HG02571 (cell line): ENCODE results near the gene ACOT11.

ENCODE experiments used
- ATAC-seq: cut with Tn5 transposase; IDR thresholded peaks from one replicate; pipeline ENCODE4 v1.9.1; 2021; ENCODE audit warnings: mild to moderate bottlenecking, moderate library complexity; ENCODE audit not compliant: unreplicated experiment

Gene ACOT11

DNA sequence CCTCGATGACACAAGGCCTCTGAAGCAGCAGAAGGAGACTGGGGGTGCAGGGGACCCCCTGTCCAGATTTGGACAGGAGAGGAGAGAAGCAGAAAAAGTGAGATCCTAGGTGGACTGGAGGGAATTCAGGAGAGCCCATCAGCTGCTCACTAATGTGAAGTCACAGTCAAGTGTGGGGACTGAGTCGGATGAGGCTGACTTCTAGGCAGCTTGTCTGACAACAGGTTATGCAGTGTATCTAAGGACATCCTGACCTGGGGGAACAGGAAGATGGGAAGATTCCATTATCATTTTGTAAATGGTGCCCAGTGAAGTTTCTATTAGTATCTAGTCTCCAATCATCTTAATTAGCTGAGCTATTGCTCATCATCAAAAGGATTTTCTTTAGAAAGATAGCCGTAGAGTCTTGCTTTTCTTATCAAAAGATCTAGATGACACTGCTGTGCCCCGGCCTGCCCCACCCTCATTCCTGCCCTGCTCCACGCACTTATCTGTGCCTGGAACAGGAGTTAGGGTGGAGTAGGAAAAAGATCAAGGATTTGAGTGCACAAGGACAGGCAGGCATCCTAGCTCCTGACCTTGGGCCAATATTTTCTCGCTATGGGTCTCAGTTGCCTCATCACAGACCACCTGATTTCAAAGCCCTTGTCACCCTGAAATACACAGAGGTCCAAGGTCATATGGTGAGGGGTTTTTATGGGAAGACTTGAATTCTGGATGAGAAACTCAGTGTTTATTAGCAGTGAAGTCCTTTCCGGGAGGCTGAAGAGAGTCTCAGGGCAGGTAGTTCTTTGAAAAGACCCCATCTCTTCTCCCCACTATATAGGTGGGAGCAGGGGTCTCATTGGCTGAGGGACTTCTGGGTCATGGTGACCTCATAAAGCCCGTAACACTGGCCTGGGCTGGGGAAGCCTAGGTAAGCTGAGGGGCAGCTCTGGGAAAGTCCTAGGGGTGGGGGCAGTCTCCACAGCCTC, 93.1 kb downstream of the ACOT11 start, which contains the start of gene MROH7:
Gene MROH7, plus strand, starts transcription at position 924 of the 974 bp plus-strand sequence. CDS start 11,141 bp downstream, outside the sequence.
- ATAC-seq, result no peak

DNA sequence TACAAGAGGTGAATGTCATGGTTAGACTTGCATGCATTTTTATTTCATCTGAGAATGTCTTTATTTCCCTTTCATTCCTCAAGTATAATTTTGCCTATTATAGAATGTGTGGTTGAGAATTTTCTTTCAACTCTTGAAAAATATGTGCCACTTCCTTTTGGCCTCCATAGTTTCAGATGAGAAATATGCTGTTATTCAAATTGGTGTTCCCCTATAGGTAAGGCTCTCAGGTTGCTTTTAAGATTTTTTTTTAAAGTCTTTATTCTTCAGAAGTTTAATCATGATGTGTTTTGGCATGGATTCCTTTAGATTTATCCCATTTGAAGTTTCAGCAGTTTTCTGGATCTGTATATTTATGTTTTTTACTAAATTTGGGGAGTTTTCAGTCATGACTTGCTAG, 95.7 kb downstream of the ACOT11 start:
- ATAC-seq, result no peak

DNA sequence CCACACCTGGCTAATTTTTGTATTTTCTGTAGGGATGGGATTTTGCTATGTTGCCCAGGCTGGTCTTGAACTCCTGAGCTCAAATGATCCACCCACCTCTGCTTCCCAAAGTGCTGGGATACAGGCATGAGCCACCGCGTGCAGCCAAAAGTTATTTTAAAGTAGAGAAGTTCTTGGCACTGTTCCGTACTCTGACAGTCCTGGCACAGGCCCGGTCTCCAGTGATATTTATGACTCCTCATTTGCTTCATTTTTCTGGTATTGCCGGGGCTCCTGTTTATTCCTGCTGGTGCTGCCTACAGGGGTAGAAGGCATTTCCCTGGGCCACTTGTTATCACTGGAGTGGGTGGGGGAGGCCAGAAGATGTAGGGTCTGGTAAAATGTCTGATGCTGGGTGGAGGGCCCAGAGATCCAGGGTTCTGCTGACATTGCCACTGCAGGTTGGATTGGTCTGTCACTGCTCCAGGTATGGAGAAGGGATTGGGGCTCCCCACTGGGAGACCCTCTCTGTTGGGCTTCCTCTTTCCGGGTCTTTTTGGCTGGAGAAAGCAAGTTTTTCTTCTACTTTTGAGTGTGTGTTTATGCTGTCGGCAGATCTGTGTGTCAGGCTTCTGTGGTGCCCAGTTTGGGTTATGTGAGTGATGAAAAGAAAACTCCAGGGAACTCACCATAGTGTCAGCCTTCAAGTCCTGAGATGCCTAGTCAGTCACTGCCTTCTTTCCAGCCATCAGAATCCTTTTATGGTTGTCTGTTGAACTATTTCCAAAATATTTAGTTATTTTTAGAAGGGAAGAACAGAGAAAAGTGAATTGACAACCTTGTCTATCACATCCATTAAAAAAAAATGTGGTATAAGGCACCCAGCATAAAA, 98.0 kb downstream of the ACOT11 start:
- no peak for ATAC-seq

DNA sequence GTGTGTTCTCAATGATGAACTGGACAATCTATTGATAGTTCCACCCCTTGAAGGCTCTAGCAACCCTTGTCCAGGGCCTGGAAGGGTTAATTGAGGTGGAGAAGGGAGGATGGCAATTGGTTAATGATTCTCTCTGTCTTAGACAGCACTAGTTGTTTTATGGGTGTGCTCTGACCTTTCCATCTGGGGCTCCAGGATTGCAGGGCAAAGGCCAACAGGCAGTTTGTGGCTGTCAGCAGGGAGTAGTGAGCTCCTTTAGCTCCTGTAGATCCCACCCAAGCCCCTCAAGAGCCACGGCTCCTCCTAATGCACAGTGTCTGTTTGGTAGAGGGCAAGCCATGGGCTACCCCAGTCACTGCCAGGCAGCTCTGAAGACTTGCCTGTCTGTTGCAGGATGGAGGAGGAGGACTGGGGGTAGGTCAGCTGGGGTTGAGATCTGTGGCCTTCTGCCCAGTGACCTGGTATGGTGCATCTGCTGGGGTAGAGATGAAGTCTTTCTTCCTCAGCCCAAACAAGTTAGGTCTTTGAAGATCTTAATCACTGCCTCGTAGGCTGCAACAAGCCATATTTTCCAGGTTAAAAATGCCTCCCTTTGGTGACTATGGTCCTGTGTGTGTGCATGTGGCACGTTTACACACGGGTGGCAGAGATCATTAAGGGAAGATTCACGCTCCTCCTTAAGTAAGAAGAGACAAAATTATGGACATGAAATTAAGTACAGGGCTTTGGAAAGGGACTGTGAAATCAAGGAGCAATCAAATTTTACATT, 101.3 kb downstream of the ACOT11 start:
- no peak for ATAC-seq

DNA sequence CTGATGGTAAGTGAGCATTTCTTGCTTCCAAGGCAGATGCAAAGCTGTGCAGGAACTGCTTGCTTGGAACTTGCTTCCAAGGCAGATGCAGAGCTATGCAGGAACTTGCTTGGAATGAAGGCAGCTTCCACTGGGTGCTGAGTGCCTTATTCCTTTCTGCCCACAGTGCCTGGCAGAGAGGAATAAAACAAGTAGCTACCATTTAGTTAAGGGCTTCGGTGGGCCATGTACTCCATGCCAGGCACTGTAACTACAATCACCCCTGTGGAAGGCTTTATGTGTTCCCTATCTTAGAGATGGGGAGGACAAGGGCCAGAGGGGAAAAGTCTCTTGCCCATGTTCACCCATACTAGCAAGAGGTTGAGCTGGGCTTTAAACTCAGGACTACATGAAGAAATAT, 101.9 kb downstream of the ACOT11 start:
- ATAC-seq, result no peak

DNA sequence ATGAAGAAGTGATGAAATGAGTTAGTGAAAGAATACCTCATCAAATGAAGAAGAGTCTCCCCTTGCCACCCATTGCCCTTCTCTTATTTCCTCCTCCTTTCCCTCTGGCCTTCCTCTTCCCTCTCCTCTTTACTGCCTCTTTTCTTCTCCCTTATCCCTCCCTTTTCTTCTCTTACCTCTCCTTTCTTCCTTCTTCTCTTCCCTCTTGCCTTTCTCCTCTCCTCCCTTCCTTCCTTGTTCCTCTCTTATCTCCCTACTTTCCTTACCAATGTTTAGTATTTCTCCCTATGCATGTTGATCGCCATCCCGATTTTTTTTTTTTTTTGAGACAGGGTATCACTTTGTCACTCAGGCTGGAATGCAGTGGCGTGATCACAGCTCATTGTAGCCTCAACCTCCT, 102.4 kb downstream of the ACOT11 start:
- ATAC-seq, result no peak

DNA sequence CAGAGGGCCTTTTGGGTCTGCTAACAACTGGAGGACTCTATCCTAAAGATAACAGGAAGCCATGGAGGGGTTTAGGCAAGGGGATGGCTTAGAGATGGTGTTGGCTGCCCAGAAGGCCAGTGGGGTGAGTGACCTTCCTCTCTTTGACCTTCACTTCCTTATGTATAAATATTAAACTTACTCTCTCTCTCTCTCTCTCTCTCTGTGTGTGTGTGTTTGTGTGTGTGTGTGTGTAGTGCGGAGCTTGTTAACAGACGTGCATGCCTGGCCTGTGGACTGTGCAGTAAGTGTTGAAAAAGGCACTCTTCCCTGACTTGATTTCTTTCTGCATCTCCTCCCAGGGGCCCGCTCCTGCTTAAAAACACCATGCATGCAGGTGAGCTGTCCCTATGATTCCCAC, 103.6 kb downstream of the ACOT11 start:
- ATAC-seq, result no peak

DNA sequence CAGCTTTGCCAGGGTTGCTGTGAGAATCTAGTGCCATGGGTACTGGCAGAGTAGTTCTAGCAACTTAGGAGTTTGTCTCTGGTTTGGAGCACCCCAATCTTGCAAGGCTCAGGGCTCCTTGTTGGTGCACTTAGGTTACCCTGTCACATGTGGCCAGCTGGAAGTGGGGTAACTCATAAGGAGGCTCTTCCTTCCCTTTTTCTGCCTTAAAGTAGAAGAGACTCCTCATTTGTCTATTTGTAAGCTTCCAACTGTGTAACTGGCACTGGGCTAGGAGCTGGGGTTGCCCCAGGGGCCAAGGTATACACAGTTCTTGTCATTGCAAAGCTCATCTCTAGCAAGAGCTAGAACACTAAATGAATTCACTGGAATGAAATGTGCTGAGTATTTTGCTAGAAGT, 104.1 kb downstream of the ACOT11 start:
- ATAC-seq, result no peak

DNA sequence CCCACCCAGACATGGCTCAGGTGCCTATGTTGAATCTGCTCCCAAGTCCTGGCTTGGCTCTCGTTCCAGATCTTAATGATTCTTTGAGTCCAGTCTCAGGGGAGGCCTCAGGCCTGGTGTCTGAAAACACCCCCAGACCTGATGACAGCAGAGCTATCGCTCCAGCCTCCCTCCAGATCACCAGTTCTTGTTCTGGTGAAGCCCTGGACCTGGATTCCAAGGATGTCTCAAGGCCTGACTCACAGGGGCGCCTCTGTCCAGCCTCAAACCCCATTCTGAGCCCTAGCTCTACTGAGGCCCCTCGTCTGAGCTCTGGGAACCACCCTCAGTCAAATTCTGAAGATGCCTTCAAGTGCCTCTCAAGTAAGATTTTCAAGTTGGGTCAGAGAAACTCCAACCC, 105.0 kb downstream of the ACOT11 start:
- no peak for ATAC-seq

DNA sequence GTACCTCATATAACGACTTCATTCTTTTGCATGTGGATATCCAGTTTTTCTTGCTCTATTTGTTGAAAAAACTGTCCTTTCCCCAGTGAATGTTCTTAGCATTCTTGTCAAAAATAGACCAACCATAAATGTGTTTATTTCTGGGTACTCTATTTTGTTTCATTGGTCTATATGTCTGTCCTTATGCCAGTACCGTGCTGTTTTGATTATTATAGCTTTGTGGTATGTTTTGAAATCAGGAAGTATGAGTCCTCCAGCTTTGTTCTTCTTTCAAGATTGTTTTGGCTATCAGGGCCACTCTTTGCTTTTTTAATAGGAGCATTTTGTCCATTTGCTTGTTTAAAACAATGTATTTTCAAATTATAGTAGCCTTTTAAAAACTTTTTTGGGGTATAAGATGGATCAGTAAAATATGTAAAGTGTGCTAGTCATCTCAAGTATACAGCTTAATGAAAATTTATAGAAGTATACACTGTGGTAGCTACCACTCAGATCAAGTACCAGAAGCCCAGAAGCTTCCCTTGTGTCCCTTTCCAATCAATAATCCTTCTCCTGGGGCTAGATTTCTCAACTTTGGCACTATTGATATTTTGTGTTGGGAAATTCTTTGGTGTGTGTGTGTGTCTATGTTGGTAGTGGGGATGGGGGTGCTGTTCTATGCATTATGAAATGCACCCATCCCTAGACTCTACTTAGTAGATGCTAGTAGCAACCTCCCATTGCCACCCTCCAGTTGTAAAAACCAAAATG, 110.3 kb downstream of the ACOT11 start:
- no peak for ATAC-seq
